K562 (cell line): Measurements from ENCODE around the gene SCARF2. TPM values are rescaled to one million over a fixed set of nuclear protein-coding genes. Genes with fewer than 3 reads are reported as not detected.

Experiments used
- CREB5 ChIP-seq: fragments of 250-450 bp; sonication (Bioruptor Pico); IDR thresholded peaks from 2 replicates; pipeline ENCODE4 v1.5.0; 2020; ENCODE audit warnings: mild to moderate bottlenecking
- HMGXB4 ChIP-seq: sonication (generic); formaldehyde crosslinking; IDR thresholded peaks from 2 replicates; pipeline ENCODE4 v1.8.1; 2023; ENCODE audit warnings: mild to moderate bottlenecking, missing genetic modification reagents
- PCBP2 ChIP-seq: fragments of 200-400 bp; formaldehyde crosslinking; IDR thresholded peaks from 2 replicates; pipeline ENCODE4 v1.6.1; 2018; ENCODE audit warnings: low read length, low read depth, mild to moderate bottlenecking, moderate library complexity; ENCODE audit not compliant: poor library complexity, severe bottlenecking
- PRMT5 ChIP-seq: sonication (generic); formaldehyde crosslinking; IDR thresholded peaks from 2 replicates; pipeline ENCODE4 v1.5.0; 2020; ENCODE audit warnings: missing genetic modification reagents
- SP1 ChIP-seq: sonication (generic); formaldehyde crosslinking; IDR thresholded peaks from 2 replicates; pipeline ENCODE4 v1.8.1; 2022; ENCODE audit warnings: mild to moderate bottlenecking, missing genetic modification reagents
- TAF7 ChIP-seq: fragments of 450-650 bp; IDR thresholded peaks from 2 replicates; pipeline ENCODE4 v1.6.1; 2016; ENCODE audit warnings: missing genetic modification characterization, missing compliant biosample characterization
- polyA plus RNA-seq, 8 experiments: library from polyadenylated mRNA; depleted of rRNA in 4 of 8; stranded (reverse) in 5 of 8; unstranded in 3 of 8; fragments of >200 nt; fragmentation: Nextera tagmentation in 2 of 8; fragmentation: Illumina TruSeq in 1 of 8; extraction: Ambion mirVana in 2 of 8; extraction: Trizol in 1 of 8; gene quantifications; 2 replicates each; pipeline versions ENCODE4 v1.2.1 to v1.2.3, GENCODE V29; 2011 to 2014; ENCODE audit warnings: inconsistent platforms in 1 of 8, missing spikeins in 1 of 8
- total RNA-seq, 7 experiments: library from RNA; depleted of rRNA in 6 of 7; stranded (reverse); fragments of >200 nt in 6 of 7; fragmentation: Illumina TruSeq in 2 of 7; extraction: Trizol in 2 of 7; gene quantifications; 2 replicates each; pipeline versions ENCODE4 v1.2.1 to v1.2.3, GENCODE V29; 2011 to 2021; ENCODE audit warnings: low replicate concordance in 1 of 7

Gene SCARF2
- total and polyA plus RNA-seq, 9 of the 15 experiments (the other 6 are each of a cell fraction or from before 2014, with no cell fraction given), result 0.06 to 0.32 (median 0.21) TPM; not detected in 5

DNA sequence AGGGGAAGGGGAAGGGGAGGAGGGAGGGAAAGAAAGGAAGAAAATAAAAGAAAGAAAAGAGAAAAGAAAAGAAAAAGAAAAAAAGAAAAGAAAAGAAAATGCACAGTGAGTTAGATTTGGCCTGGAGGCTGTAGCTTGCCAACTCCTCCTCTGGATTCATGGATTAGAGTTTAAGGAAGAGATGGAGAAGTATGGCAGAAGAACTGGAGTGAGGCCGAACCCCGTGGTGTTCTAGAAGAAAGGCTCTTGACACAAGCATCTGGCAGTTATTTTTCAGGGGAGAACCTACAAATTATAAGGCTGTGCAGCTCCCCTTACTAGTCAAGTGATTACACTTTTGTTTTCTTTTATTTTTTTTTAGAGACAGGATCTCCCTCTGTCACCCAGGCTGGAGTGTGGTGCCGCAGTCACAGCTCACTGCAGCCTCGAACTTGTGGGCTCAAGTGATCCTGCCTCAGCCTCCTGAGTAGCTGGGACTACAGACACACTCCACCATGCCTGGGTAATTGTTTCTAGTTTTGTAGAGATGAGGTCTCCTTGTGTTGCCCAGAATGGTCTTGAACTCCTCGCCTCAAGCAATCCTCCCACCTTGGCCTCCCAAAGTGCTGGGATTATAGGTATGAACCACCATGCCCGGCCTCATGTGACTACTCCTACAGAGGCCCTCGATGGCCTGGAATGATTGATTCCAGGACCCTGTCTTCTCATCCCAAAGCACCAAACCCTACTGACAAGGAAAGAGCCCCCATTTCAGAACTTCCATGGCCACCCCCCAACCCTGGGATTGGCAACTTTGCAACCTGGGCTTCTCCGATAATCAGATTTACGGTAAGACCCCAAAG lies 24.2 kb downstream of the SCARF2 start (continued):
- TF ChIP-seq PCBP2, result peak; percentile 100
- no peak for TF ChIP-seq CREB5 (CRISPR knock-in tag)
- TF ChIP-seq SP1 (CRISPR knock-in tag), result no peak
- TF ChIP-seq TAF7 (tag), result no peak
- TF ChIP-seq HMGXB4 (CRISPR knock-in tag), result 0 out of 2 replicates have a peak, but pooled peaks have one; percentile 50
- peak; percentile 51; the same call in 1 of the 2 replicates for TF ChIP-seq PRMT5 (CRISPR knock-in tag)
